HepG2 (cell line): Measurements from ENCODE around the gene TP73. TPM values are rescaled to one million over a fixed set of nuclear protein-coding genes. Genes with fewer than 3 reads are reported as not detected.
A peak's percentile ranks its signal among the peaks of the same experiment; 100 is the strongest.

Source experiments
- AGO2 ChIP-seq: fragments of 200-400 bp; formaldehyde crosslinking; optimal IDR thresholded peaks from 2 replicates; pipeline ENCODE3; 2017; ENCODE audit warnings: mild to moderate bottlenecking, low read depth, low read length, moderate library complexity
- ATF7 ChIP-seq, 2 experiments: fragments of 450-650 bp in 1 of 2; sonication (generic) in 1 of 2; formaldehyde crosslinking in 1 of 2; IDR thresholded peaks; 2 replicates each; pipeline versions ENCODE4 v1.4.0 to v1.6.1; 2016 to 2020; ENCODE audit warnings: antibody characterized with exemption in 1 of 2, mild to moderate bottlenecking in 1 of 2, missing genetic modification reagents in 1 of 2
- CREB3 ChIP-seq: sonication (generic); formaldehyde crosslinking; IDR thresholded peaks from 2 replicates; pipeline ENCODE4 v1.5.0; 2020; ENCODE audit warnings: missing genetic modification reagents
- KLF11 ChIP-seq: IDR thresholded peaks from 2 replicates; pipeline ENCODE4 v1.6.1; 2016; ENCODE audit warnings: missing compliant biosample characterization
- PAWR ChIP-seq: sonication (generic); formaldehyde crosslinking; IDR thresholded peaks from 2 replicates; pipeline ENCODE4 v1.4.0; 2020; ENCODE audit warnings: missing genetic modification reagents, mild to moderate bottlenecking, borderline replicate concordance
- RBM39 ChIP-seq: fragments of 200-400 bp; formaldehyde crosslinking; IDR thresholded peaks from one replicate; pipeline ENCODE4 v1.6.1; 2018; ENCODE audit warnings: antibody characterized with exemption, mild to moderate bottlenecking, low read depth, low read length; ENCODE audit not compliant: poor library complexity, severe bottlenecking
- SMYD3 ChIP-seq: sonication (generic); formaldehyde crosslinking; IDR thresholded peaks from 2 replicates; pipeline ENCODE4 v1.8.1; 2023; ENCODE audit warnings: mild to moderate bottlenecking, missing genetic modification reagents
- THAP9 ChIP-seq: sonication (generic); formaldehyde crosslinking; IDR thresholded peaks from 2 replicates; pipeline ENCODE4; 2020; ENCODE audit warnings: missing genetic modification reagents, mild to moderate bottlenecking, borderline replicate concordance
- ZBTB2 ChIP-seq: sonication (generic); formaldehyde crosslinking; IDR thresholded peaks from 2 replicates; pipeline ENCODE4 v1.8.0; 2022; ENCODE audit warnings: low read depth, missing genetic modification reagents
- ZMYM4 ChIP-seq: sonication (generic); formaldehyde crosslinking; IDR thresholded peaks from 2 replicates; pipeline ENCODE4 v1.8.1; 2023; ENCODE audit warnings: mild to moderate bottlenecking, missing genetic modification reagents
- ZNF160 ChIP-seq: sonication (generic); formaldehyde crosslinking; IDR thresholded peaks from 2 replicates; pipeline ENCODE4 v1.8.0; 2022; ENCODE audit warnings: mild to moderate bottlenecking, inconsistent platforms, missing genetic modification reagents
- ZNF207 ChIP-seq: fragments of 450-650 bp; IDR thresholded peaks from 2 replicates; pipeline ENCODE4 v1.6.1; 2016; ENCODE audit warnings: antibody characterized with exemption, borderline replicate concordance
- ZNF362 ChIP-seq: sonication (generic); formaldehyde crosslinking; IDR thresholded peaks from 2 replicates; pipeline ENCODE4 v1.4.0; 2020; ENCODE audit warnings: missing genetic modification reagents, mild to moderate bottlenecking, borderline replicate concordance
- ZNF441 ChIP-seq: sonication (generic); formaldehyde crosslinking; IDR thresholded peaks from 2 replicates; pipeline ENCODE4 v1.7.0; 2021; ENCODE audit warnings: missing genetic modification reagents, borderline replicate concordance
- ZNF547 ChIP-seq: sonication (generic); formaldehyde crosslinking; IDR thresholded peaks from 2 replicates; pipeline ENCODE4 v1.5.1; 2020; ENCODE audit warnings: mild to moderate bottlenecking, missing genetic modification reagents
- ZNF607 ChIP-seq: sonication (generic); formaldehyde crosslinking; IDR thresholded peaks from 2 replicates; pipeline ENCODE4 v1.5.1; 2020; ENCODE audit warnings: missing genetic modification reagents, mild to moderate bottlenecking, borderline replicate concordance
- polyA plus RNA-seq, 8 experiments: library from polyadenylated mRNA; depleted of rRNA in 3 of 8; stranded (reverse) in 7 of 8; unstranded in 1 of 8; fragments of >200 nt; fragmentation: Illumina TruSeq in 4 of 8; extraction: Trizol in 4 of 8; gene quantifications; 2 replicates each; pipeline versions ENCODE4 v1.2.1 to v1.2.3, GENCODE V29; 2011 to 2016; ENCODE audit warnings: low read depth in 4 of 8, missing spikeins in 1 of 8, mixed read lengths in 1 of 8; ENCODE audit not compliant: insufficient read depth in 1 of 8
- total RNA-seq, 5 experiments: library from RNA; depleted of rRNA; stranded (reverse); fragments of >200 nt; fragmentation: Illumina TruSeq; extraction: Trizol; gene quantifications; 2 replicates each; pipeline ENCODE4 v1.2.3, GENCODE V29; 2016; ENCODE audit warnings: low read depth in 1 of 5
- TF ChIP-seq, protein P1 (sequence below): sonication (generic); formaldehyde crosslinking; IDR thresholded peaks from 2 replicates; pipeline ENCODE4 v1.4.0; 2020; ENCODE audit warnings: missing genetic modification reagents
- TF ChIP-seq, protein P2 (sequence below): sonication (generic); formaldehyde crosslinking; IDR thresholded peaks from 2 replicates; pipeline ENCODE4 v1.9.0; 2022; ENCODE audit warnings: missing genetic modification reagents, mild to moderate bottlenecking, borderline replicate concordance

The TP73 gene
- total and polyA plus RNA-seq, 2 of the 13 experiments (the other 11 are each of a cell fraction or from before 2014, with no cell fraction given): 0.49 to 1.1 TPM

DNA sequence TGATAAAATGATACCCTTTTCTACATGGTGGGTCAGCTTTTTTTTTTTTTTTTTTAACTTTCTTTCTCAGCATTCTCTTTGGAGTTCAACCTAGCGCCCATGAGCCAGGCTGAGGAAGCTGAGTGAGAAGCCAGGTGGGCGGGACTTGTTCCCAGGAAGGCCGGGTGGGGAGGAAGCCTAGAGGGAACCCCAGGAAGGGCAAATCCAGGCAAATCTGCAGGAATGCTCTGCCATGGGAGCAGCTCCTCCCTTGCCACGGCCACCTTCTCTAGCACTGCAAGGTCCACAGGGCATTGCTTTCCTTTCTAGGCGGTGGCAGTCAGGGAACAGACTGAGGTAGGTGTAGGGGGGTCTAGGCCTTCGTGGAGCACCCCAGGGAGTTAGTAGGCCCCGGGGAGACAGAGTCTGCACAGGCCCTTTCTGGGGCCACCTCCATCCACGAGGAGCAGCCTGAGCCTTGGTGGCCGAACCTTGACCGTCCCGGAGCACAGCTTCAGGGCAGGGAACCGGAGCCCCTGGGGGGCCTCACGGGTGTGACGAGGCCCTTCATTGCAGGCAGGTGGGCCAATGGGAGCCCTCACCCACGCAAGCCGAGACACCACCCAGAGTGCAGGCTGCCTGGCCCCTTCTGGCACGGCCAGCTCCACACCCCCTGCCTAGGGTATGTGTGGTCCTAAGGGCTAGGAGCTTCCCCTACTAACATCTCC, 81.7 kb downstream of the TP73 start (continued):
- TF ChIP-seq, protein P1, sequence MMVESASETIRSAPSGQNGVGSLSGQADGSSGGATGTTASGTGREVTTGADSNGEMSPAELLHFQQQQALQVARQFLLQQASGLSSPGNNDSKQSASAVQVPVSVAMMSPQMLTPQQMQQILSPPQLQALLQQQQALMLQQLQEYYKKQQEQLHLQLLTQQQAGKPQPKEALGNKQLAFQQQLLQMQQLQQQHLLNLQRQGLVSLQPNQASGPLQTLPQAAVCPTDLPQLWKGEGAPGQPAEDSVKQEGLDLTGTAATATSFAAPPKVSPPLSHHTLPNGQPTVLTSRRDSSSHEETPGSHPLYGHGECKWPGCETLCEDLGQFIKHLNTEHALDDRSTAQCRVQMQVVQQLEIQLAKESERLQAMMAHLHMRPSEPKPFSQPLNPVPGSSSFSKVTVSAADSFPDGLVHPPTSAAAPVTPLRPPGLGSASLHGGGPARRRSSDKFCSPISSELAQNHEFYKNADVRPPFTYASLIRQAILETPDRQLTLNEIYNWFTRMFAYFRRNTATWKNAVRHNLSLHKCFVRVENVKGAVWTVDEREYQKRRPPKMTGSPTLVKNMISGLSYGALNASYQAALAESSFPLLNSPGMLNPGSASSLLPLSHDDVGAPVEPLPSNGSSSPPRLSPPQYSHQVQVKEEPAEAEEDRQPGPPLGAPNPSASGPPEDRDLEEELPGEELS (CRISPR knock-in tag): no peak
- no peak for TF ChIP-seq ZNF547 (CRISPR knock-in tag)
- no peak for TF ChIP-seq ATF7 (IDR thresholded peaks at IDR 0.05)
- TF ChIP-seq ATF7 (CRISPR knock-in tag; IDR thresholded peaks at IDR 0.05): no peak
- TF ChIP-seq THAP9 (CRISPR knock-in tag): no peak
- TF ChIP-seq ZNF607 (CRISPR knock-in tag): peak; percentile 13; the same call in 1 of the 2 replicates
- no peak for TF ChIP-seq ZNF207
- no peak for TF ChIP-seq CREB3 (CRISPR knock-in tag)
- TF ChIP-seq ZMYM4 (CRISPR knock-in tag): peak; percentile 8; the same call in 1 of the 2 replicates
- peak; percentile 48 for TF ChIP-seq AGO2
- no peak for TF ChIP-seq SMYD3 (CRISPR knock-in tag)
- no peak for TF ChIP-seq ZBTB2 (CRISPR knock-in tag)
- TF ChIP-seq PAWR: no peak
- TF ChIP-seq ZNF362: no peak
- TF ChIP-seq, protein P2, sequence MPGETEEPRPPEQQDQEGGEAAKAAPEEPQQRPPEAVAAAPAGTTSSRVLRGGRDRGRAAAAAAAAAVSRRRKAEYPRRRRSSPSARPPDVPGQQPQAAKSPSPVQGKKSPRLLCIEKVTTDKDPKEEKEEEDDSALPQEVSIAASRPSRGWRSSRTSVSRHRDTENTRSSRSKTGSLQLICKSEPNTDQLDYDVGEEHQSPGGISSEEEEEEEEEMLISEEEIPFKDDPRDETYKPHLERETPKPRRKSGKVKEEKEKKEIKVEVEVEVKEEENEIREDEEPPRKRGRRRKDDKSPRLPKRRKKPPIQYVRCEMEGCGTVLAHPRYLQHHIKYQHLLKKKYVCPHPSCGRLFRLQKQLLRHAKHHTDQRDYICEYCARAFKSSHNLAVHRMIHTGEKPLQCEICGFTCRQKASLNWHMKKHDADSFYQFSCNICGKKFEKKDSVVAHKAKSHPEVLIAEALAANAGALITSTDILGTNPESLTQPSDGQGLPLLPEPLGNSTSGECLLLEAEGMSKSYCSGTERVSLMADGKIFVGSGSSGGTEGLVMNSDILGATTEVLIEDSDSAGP: 0 out of 2 replicates have a peak, but pooled peaks have one; percentile 28
- 0 out of 2 replicates have a peak, but pooled peaks have one; percentile 18 for TF ChIP-seq ZNF441 (CRISPR knock-in tag)
- TF ChIP-seq RBM39: no peak
- TF ChIP-seq KLF11 (CRISPR knock-in tag): no peak
- TF ChIP-seq ZNF160 (CRISPR knock-in tag): no peak
